OCI-LY7 (cell line): ENCODE data around the gene BLOC1S2. TPM values are rescaled to one million over a fixed set of nuclear protein-coding genes. Genes with fewer than 3 reads are reported as not detected.
"Not testable (repeated sequence)": the region's sequence is repeated elsewhere in the genome, so short reads cannot be mapped to it uniquely, and the experiment has no call there.

ENCODE experiments used
- BruUV-seq: library from RNA; stranded (reverse); fragments of 400-500 nt; replicated peaks from 2 replicates; lab custom pipeline; 2021; lab: Mats Ljungman, UMichigan
- CTCF ChIA-PET: fragments of 300-600 bp; sonication (Branson Sonifier 250); formaldehyde crosslinking; loops from one replicate; lab custom pipeline; 2022; ENCODE audit warnings: antibody characterized with exemption; ENCODE audit not compliant: unreplicated experiment; lab: Charles Lee
- POLR2A ChIA-PET: fragments of 300-600 bp; sonication (Branson Sonifier 250); formaldehyde crosslinking; loops from one replicate; lab custom pipeline; 2022; ENCODE audit warnings: antibody characterized with exemption; lab: Charles Lee
- DNase-seq: peaks from one replicate; pipeline ENCODE4 v3.0.0-alpha.2; 2015; ENCODE audit warnings: low spot score
- H2AFZ ChIP-seq: fragments of 200-600 bp; sonication (generic), shearing (Covaris generic); 2 replicates; pipeline ENCODE4 v1.6.1; 2014; ENCODE audit warnings: mild to moderate bottlenecking, antibody characterized with exemption, low read length, moderate library complexity
- H3K27ac ChIP-seq: fragments of 200-600 bp; sonication (generic); 2 replicates; pipeline ENCODE4 v1.5.1; 2014; ENCODE audit warnings: mixed run types, low read depth, mild to moderate bottlenecking, moderate library complexity, low read length, inconsistent platforms; ENCODE audit not compliant: poor library complexity, severe bottlenecking
- H3K36me3 ChIP-seq: fragments of 200-600 bp; sonication (generic); 2 replicates; pipeline ENCODE4 v1.6.1; 2014; ENCODE audit warnings: mild to moderate bottlenecking, antibody characterized with exemption, low read length, moderate library complexity, mixed read lengths; ENCODE audit not compliant: insufficient read depth
- H3K4me1 ChIP-seq: fragments of 200-600 bp; sonication (generic); 2 replicates; pipeline ENCODE4 v1.5.1; 2014; ENCODE audit warnings: mild to moderate bottlenecking, low read length; ENCODE audit not compliant: insufficient read depth, poor library complexity, severe bottlenecking
- H3K4me2 ChIP-seq: fragments of 200-600 bp; sonication (generic); 2 replicates; pipeline ENCODE4 v1.6.1; 2014; ENCODE audit warnings: mild to moderate bottlenecking, low read length
- H3K4me3 ChIP-seq: fragments of 200-600 bp; sonication (generic); 2 replicates; pipeline ENCODE4 v1.5.1; 2014; ENCODE audit warnings: mild to moderate bottlenecking, low read depth, low read length; ENCODE audit not compliant: poor library complexity, severe bottlenecking
- H3K79me2 ChIP-seq: fragments of 200-600 bp; sonication (generic); 2 replicates; pipeline ENCODE4 v1.6.1; 2016; ENCODE audit warnings: low read depth, mild to moderate bottlenecking, low read length, moderate library complexity, mixed read lengths; ENCODE audit not compliant: insufficient read depth
- H3K9me2 ChIP-seq: fragments of 200-600 bp; sonication (generic); 2 replicates; pipeline ENCODE4 v1.6.1; 2016; ENCODE audit warnings: mild to moderate bottlenecking, low read length, mixed read lengths; ENCODE audit not compliant: insufficient read depth
- H3K9me3 ChIP-seq: fragments of 200-600 bp; sonication (generic); 2 replicates; pipeline ENCODE4 v1.6.1; 2014; ENCODE audit warnings: mild to moderate bottlenecking, mixed run types, low read length, mixed read lengths
- H4K20me1 ChIP-seq: fragments of 200-600 bp; sonication (generic); 2 replicates; pipeline ENCODE4 v1.6.1; 2014; ENCODE audit warnings: mild to moderate bottlenecking, antibody characterized with exemption, low read length, moderate library complexity, mixed read lengths; ENCODE audit not compliant: insufficient read depth
- EZH2phosphoT487 ChIP-seq: fragments of 200-600 bp; sonication (generic); IDR thresholded peaks from 2 replicates; pipeline ENCODE4 v1.6.1; 2018; ENCODE audit warnings: low read depth, borderline replicate concordance, mild to moderate bottlenecking, mixed run types, antibody characterized with exemption, low read length, moderate library complexity, mixed read lengths
- intact Hi-C: fragments of 100-400 bp; cut with micrococcal nuclease; formaldehyde crosslinking; loops from one replicate; pipeline ENCODE4 v1.10.0; 2022; ENCODE audit not compliant: unreplicated experiment
- total RNA-seq, 2 experiments: library from RNA; depleted of rRNA in 1 of 2; stranded (reverse); fragments of >200 nt in 1 of 2; shearing (Covaris generic) in 1 of 2; gene quantifications; 2 replicates each; pipeline ENCODE4 v1.2.3, GENCODE V29; 2014 to 2022
- TF ChIP-seq, protein P1 (sequence below): fragments of 200-600 bp; sonication (generic); conservative IDR thresholded peaks from 2 replicates; pipeline ENCODE4 v1.5.1; 2014; ENCODE audit warnings: mild to moderate bottlenecking, antibody characterized with exemption, low read length, moderate library complexity, mixed read lengths

The BLOC1S2 gene
- total RNA-seq, 2 experiments from 2014 or later, result 39.7 to 54.8 TPM

DNA sequence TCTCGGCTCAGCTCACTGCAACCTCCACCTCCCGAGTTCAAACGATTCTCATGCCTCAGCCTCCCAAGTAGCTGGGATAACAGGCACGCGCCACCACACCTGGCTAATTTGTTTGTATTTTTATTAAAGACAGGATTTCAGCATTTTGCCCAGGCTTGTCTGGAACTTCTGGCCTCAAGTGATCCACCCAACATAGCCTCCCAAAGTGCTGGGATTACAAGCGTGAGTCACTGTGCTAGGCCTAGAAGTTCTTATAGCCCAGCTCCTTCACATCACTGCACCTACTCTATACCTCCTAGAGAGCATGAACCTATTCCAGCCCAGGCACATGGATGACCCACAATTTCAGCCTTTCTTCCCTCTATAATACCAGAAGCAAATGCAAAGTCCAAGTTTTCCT, 1.3 kb upstream of the BLOC1S2 start:
- intact Hi-C loops, result no loop called here
- peaks cover 32% of the 10 kb centered on the region for H3K4me1 ChIP-seq
- no peak overlapping the region for H3K4me3 ChIP-seq
- no peak overlapping the region for H2AFZ ChIP-seq
- no peaks in the 10 kb centered on the region for H3K9me2 ChIP-seq
- BruUV-seq, result no TSS peak
- H3K27ac ChIP-seq, result no peak overlapping the region
- H3K36me3 ChIP-seq, result peaks cover 17% of the 10 kb centered on the region
- no peak overlapping the region for H3K4me2 ChIP-seq
- H4K20me1 ChIP-seq, result no peaks in the 10 kb centered on the region
- peaks cover 32% of the 10 kb centered on the region; the same call in 1 of the 2 replicates for H3K79me2 ChIP-seq
- no peak for DNase-seq
- POLR2A ChIA-PET, result interaction anchor here (1.2 to 1.3 kb wide), 2 partner anchors 16 to 134 kb away, joined by 4 to 6 read pairs; no protein-coding TSS in a partner anchor
- H3K9me3 ChIP-seq, result no peaks in the 10 kb centered on the region
- no peak for TF ChIP-seq EZH2phosphoT487
- TF ChIP-seq, protein P1, sequence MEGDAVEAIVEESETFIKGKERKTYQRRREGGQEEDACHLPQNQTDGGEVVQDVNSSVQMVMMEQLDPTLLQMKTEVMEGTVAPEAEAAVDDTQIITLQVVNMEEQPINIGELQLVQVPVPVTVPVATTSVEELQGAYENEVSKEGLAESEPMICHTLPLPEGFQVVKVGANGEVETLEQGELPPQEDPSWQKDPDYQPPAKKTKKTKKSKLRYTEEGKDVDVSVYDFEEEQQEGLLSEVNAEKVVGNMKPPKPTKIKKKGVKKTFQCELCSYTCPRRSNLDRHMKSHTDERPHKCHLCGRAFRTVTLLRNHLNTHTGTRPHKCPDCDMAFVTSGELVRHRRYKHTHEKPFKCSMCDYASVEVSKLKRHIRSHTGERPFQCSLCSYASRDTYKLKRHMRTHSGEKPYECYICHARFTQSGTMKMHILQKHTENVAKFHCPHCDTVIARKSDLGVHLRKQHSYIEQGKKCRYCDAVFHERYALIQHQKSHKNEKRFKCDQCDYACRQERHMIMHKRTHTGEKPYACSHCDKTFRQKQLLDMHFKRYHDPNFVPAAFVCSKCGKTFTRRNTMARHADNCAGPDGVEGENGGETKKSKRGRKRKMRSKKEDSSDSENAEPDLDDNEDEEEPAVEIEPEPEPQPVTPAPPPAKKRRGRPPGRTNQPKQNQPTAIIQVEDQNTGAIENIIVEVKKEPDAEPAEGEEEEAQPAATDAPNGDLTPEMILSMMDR, result no peak
- CTCF ChIA-PET, result no interaction called here

DNA sequence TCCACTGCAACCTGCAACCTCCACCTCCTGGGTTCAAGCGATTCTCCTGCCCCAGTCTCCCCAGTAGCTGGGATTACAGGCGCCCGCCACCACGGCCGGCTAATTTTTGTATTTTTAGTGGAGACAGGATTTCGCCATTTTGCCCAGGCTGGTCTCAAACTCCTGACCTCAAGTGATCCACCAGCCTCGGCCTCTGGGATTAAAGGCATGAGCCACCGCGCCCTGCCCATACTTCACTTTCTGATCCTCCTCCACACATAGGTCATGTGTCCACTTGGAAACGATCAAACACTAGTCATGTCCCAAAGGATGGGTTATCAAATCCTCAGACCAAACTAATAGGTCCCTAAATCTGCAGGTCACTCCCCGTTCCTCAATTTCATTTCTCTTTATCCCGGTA, 1.2 kb downstream of the BLOC1S2 start:
- H3K9me2 ChIP-seq, H4K20me1 ChIP-seq, CTCF ChIA-PET, DNase-seq, BruUV-seq, intact Hi-C loops, H3K9me3 ChIP-seq: not testable (repeated sequence)
- Histone ChIP-seq H2AFZ (peak overlapping the region; percentile 97; the same call in 1 of the 2 replicates), H3K4me2 (peak overlapping the region; percentile 77), H3K79me2 (peaks cover 41% of the 10 kb centered on the region; the same call in 1 of the 2 replicates), H3K36me3 (peaks cover 37% of the 10 kb centered on the region), H3K4me1 (peaks cover 33% of the 10 kb centered on the region), H3K4me3 (peak overlapping the region; percentile 85), H3K27ac (peak overlapping the region; percentile 58)
- POLR2A ChIA-PET, result interaction anchor here (0.6 to 1.0 kb wide), 2 partner anchors 47 to 230 kb away, joined by 4 to 5 read pairs; no protein-coding TSS in a partner anchor

DNA sequence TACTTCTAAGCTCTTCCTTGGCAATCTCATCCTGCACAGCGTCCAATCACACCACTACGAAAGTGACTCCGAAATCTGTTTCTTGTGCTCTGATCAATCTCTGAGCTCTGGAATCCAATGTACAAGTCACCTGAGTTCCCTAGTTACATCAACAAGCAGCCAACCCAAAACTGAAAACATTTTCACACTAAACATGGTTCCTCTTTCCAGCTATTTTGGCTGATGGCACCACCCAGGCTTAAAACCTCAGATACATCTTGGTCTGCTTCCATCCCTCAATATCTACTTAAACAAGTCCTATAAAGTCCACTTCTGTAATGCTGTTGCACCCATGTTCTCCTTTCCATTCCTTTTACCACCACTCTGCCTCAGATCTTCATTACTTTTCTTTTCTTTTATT, 3.6 kb downstream of the BLOC1S2 start:
- no peak for DNase-seq
- ChIA-PET POLR2A (no interaction called here), CTCF (no interaction called here)
- Histone ChIP-seq H3K36me3 (peaks cover 54% of the 10 kb centered on the region), H3K4me2 (no peak overlapping the region), H3K27ac (no peak overlapping the region), H3K9me3 (no peaks in the 10 kb centered on the region), H2AFZ (no peak overlapping the region), H4K20me1 (no peaks in the 10 kb centered on the region; the same call in 1 of the 2 replicates), H3K79me2 (peaks cover 41% of the 10 kb centered on the region; the same call in 1 of the 2 replicates), H3K9me2 (no peaks in the 10 kb centered on the region), H3K4me3 (no peak overlapping the region), H3K4me1 (peaks cover 33% of the 10 kb centered on the region)
- no TSS peak for BruUV-seq
- intact Hi-C loops, result no loop called here
- TF ChIP-seq, protein P1, result no peak
- TF ChIP-seq EZH2phosphoT487, result no peak

DNA sequence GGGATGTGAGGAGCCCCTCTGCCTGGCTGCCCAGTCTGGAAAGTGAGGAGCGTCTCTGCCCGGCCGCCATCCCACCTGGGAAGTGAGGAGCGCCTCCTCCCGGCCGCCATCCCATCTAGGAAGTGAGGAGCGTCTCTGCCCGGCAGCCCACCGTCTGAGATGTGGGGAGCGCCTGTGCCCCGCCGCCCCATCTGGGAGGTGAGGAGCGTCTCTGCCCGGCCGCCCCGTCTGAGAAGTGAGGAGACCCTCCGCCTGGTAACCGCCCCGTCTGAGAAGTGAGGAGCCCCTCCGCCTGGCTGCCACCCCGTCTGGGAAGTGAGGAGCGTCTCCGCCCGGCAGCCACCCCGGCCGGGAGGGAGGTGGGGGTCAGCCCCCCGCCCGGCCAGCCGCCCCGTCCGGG, 9.5 kb downstream of the BLOC1S2 start:
- H3K27ac ChIP-seq, H2AFZ ChIP-seq, H3K4me1 ChIP-seq, intact Hi-C loops, H4K20me1 ChIP-seq, H3K4me3 ChIP-seq, H3K79me2 ChIP-seq, BruUV-seq, H3K9me3 ChIP-seq, H3K4me2 ChIP-seq, CTCF ChIA-PET, H3K9me2 ChIP-seq, DNase-seq, POLR2A ChIA-PET: not testable (repeated sequence)
- peaks cover 71% of the 10 kb centered on the region for H3K36me3 ChIP-seq
